ENCODE data around the gene SAYSD1. TPM values are rescaled to one million over a fixed set of nuclear protein-coding genes. Genes with fewer than 3 reads are reported as not detected.

Gene SAYSD1
- total and polyA plus RNA-seq, 7 donors: 4.8 to 12.4 (median 5.8) TPM

DNA sequence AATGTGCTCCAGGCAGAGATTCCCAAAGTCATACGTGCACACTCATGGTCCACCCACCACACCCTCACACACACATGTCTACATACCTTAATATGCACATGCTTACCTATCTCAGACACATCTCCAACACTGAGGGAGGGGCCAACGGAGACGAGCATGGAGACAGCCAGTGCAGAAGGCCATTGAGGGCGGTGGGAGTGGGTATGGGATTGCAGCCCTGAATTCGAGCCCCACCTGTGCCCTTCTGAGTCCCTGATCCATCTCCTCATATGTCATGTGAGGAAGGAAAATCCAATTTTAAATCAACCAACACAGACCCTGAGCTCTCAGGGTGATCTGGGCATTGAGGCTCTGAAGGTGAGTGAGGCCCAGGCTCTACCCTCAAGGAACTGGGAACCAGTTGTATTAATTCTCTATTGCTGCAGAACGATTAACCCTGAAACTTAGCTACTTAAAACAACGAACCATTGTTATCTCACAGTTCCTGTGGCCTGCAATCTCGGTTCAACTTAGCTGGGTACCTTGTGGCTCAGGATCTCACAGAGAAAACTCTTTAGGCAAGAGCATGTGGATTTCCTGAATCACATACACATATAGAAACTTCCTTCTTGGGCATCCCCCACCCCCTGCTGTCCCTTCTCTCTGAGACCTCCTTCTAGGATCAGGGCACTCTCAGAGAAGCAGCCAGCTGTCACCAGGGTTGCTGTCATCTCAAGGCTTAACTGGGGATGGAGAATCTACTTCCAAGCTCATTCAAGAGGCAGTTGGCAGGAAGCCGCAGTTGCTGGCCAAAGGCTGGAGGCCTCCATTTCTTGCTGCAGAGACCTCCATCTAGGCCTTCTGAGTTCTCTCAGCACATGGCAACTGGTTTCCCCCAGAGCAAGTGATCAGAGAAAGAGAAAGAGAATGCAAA is 38.1 kb downstream of the SAYSD1 start:
- H3K36me3 ChIP-seq (ENCODE audit: insufficient read depth in 1 of 2, low read depth in 1 of 2): no peaks in the 10 kb centered on the region
- WGBS, 3 donors: 76 to 81% (median 79%) methylated on average over 9 of the region's 9 CpGs

DNA sequence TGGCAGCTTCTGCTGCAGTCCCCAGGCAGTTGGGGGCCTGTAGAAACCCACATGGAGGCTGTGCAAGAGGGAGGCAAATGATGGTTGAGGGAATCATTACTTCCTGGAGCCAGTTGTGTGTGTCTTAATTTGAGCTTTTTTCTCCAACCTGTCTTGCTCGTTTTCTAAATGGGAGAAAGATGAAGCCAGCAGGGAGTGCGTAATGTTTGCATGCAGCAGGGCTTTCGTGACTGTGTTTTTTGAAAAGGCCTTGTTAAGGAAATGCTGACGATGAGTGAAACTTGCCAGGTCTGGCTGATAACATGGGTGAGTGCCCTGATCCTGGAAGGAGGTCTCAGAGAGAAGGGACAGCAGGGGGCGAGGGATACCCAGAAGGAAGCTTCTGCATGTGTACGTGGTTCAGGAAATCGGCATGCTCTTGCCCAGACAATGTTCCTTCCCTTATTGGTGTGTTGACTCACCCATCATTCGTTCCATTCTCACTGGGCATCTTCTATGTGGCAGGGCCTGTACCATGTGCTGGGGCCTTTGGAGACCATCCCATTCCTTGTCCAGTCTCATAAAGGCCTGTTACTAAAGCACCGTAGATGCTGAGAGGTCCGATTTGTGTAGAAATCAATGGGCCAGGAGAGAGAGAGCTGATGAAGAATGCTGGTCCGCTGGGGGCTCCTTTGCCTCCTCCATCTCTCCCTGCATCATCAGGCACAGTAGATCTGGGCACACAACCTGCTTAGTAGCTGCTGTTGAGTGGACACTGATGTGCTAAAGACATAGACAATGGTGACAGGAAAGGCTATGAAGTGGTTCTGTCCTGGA is 39.0 kb downstream of the SAYSD1 start:
- TF ChIP-seq, protein P1, sequence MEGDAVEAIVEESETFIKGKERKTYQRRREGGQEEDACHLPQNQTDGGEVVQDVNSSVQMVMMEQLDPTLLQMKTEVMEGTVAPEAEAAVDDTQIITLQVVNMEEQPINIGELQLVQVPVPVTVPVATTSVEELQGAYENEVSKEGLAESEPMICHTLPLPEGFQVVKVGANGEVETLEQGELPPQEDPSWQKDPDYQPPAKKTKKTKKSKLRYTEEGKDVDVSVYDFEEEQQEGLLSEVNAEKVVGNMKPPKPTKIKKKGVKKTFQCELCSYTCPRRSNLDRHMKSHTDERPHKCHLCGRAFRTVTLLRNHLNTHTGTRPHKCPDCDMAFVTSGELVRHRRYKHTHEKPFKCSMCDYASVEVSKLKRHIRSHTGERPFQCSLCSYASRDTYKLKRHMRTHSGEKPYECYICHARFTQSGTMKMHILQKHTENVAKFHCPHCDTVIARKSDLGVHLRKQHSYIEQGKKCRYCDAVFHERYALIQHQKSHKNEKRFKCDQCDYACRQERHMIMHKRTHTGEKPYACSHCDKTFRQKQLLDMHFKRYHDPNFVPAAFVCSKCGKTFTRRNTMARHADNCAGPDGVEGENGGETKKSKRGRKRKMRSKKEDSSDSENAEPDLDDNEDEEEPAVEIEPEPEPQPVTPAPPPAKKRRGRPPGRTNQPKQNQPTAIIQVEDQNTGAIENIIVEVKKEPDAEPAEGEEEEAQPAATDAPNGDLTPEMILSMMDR (IDR thresholded peaks at IDR 0.05): no peak
- no peak overlapping the region for H3K4me3 ChIP-seq
- H3K4me1 ChIP-seq: no peaks in the 10 kb centered on the region
- H3K36me3 ChIP-seq (ENCODE audit: insufficient read depth in 1 of 2, low read depth in 1 of 2): no peaks in the 10 kb centered on the region
- intact Hi-C loops (cut with DNase I): no loop called here
- DNase-seq (no peak), ATAC-seq (no peak)
- no peaks in the 10 kb centered on the region for H3K27me3 ChIP-seq (ENCODE audit: insufficient read depth in 3 of 3, low read length in 2 of 3)
- no peak overlapping the region for H3K27ac ChIP-seq
- WGBS, 3 donors: 77 to 86% (median 84%) methylated on average over 11 of the region's 11 CpGs
- no peaks in the 10 kb centered on the region for H3K9me3 ChIP-seq

More for the DNA sequence above, 38.1 kb downstream of the SAYSD1 start:
- no peaks in the 10 kb centered on the region for H3K9me3 ChIP-seq
- no peak overlapping the region for H3K4me3 ChIP-seq
- intact Hi-C loops (cut with DNase I): no loop called here
- no peaks in the 10 kb centered on the region for H3K27me3 ChIP-seq (ENCODE audit: insufficient read depth in 3 of 3, low read length in 2 of 3)
- ATAC-seq (no peak), DNase-seq (no peak)
- no peaks in the 10 kb centered on the region for H3K4me1 ChIP-seq
- TF ChIP-seq, protein P1 (IDR thresholded peaks at IDR 0.05): no peak
- no peak overlapping the region for H3K27ac ChIP-seq

DNA sequence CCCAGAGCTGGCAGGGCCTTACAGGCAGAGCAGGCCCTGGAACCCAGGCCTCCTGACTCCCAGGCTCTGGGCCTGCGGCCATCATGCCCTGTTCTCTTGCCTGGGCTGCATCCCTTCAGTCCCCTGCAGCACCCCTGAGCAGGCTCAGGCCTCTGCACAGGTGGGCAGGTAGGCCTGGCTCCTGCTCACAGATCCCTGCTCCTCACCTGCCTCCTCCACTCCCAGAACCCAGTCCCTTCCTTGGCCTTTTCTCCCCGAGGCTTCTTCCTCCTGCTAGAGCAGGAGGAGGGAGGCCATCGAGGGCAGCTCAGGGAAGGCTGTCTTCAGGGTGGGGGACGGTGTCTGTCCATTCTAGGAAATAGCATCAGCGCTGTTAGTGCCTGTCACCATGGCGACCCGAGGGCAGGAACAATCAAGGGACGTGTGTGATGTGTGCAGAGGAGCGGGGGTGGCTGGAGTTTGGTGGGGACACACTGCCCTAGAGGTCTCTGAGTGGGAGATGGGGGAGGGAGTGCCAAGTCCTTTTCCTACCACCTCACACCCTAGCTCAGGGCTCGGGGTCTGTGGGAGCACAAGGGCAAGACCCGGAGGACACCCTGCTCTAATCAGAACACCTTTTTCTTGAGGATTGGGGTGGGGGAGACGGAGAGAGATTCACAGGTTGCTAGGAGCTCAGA is 39.8 kb downstream of the SAYSD1 start:
- no peak overlapping the region for H3K4me3 ChIP-seq
- H3K4me1 ChIP-seq: no peaks in the 10 kb centered on the region
- DNase-seq (no peak), ATAC-seq (no peak)
- 68 to 72% (median 69%) methylated on average over 12 of the region's 12 CpGs for WGBS, 3 donors
- no peaks in the 10 kb centered on the region for H3K36me3 ChIP-seq (ENCODE audit: insufficient read depth in 1 of 2, low read depth in 1 of 2)
- H3K9me3 ChIP-seq: no peaks in the 10 kb centered on the region
- H3K27me3 ChIP-seq (ENCODE audit: insufficient read depth in 3 of 3, low read length in 2 of 3): no peaks in the 10 kb centered on the region
- no peak overlapping the region for H3K27ac ChIP-seq
- intact Hi-C loops (cut with DNase I): no loop called here
- TF ChIP-seq, protein P1 (IDR thresholded peaks at IDR 0.05): no peak

DNA sequence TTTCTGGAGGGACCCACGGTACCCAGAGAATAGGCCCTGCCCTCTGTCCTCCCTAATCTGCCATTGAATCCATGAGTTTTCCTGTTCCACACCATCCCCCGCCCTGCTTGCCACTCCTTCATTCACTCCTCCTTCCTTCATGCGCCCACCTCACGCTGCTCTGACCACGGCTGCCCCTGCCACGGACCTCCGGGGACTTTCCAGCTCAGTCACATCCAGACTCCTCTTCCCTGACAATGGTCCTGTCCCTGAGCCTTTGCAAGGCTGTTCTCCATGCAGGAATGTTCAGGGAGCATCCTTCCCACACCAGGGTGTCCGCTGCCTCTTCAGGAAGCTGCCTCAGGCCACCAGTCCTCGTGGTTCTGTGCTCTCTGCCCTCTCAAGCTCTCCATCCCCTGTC is 40.5 kb downstream of the SAYSD1 start:
- DNase-seq: no peak
- WGBS, 3 donors: 68 to 81% (median 69%) methylated on average over 9 of the region's 9 CpGs
- intact Hi-C loops (cut with DNase I): no loop called here

More for the DNA sequence above, 40.5 kb downstream of the SAYSD1 start:
- no peaks in the 10 kb centered on the region for H3K27me3 ChIP-seq (ENCODE audit: insufficient read depth in 3 of 3, low read length in 2 of 3)
- no peak overlapping the region for H3K4me3 ChIP-seq
- no peaks in the 10 kb centered on the region for H3K9me3 ChIP-seq
- TF ChIP-seq, protein P1 (IDR thresholded peaks at IDR 0.05): no peak
- no peak for ATAC-seq
- no peaks in the 10 kb centered on the region for H3K4me1 ChIP-seq
- no peak overlapping the region for H3K27ac ChIP-seq
- no peaks in the 10 kb centered on the region for H3K36me3 ChIP-seq (ENCODE audit: insufficient read depth in 1 of 2, low read depth in 1 of 2)
